ENCODE results near the gene COMMD10. TPM values are rescaled to one million over a fixed set of nuclear protein-coding genes. Genes with fewer than 3 reads are reported as not detected.

Gene COMMD10
- total and polyA plus RNA-seq, 2 of the 8 experiments (the other 6 are each of a cell fraction or from before 2014, with no cell fraction given) = 16.5 to 43.4 TPM

GRCh38 chr5:116144103-116144502, 59.3 kb downstream of the COMMD10 start:
- Histone ChIP-seq H2BK120ac (replicated peaks; ENCODE audit: low read depth, low read length) (no peak overlapping the region), H3K9ac (replicated peaks in 1 of 4; ENCODE audit: extremely low read depth in 1 of 4, low read depth in 3 of 4, low read length in 3 of 4) (no peak overlapping the region), H3K14ac (ENCODE audit: insufficient read length) (no peak overlapping the region), H4K91ac (replicated peaks; ENCODE audit: insufficient read length, low read length) (no peak overlapping the region), H3K23ac (ENCODE audit: insufficient read length) (no peak overlapping the region), H3K27ac (ENCODE audit: low read depth, low read length) (no peak overlapping the region), H3K4me3 (ENCODE audit: extremely low read depth in 1 of 4, insufficient read depth in 2 of 4, low read depth in 3 of 4, low read length in 4 of 4) (no peak overlapping the region), H3K4ac (replicated peaks; ENCODE audit: insufficient read length, low read depth, low read length) (no peak overlapping the region), H2BK20ac (ENCODE audit: low read length) (no peak overlapping the region), H4K8ac (ENCODE audit: extremely low read depth, insufficient read depth, low read length) (no peak overlapping the region), H3K18ac (ENCODE audit: extremely low read depth, low read length) (no peak overlapping the region), H4K20me1 (replicated peaks in 1 of 2; ENCODE audit: control insufficient read depth in 1 of 2, insufficient read depth in 2 of 2, low read length in 2 of 2) (no peaks in the 10 kb centered on the region), H2AK5ac (ENCODE audit: low read depth, low read length) (no peak overlapping the region), H2BK5ac (ENCODE audit: low read depth, low read length) (no peak overlapping the region), H2BK15ac (ENCODE audit: low read length) (no peak overlapping the region), H3K79me2 (ENCODE audit: control insufficient read depth in 1 of 2, insufficient read depth in 2 of 2, low read length in 2 of 2) (no peaks in the 10 kb centered on the region), H3K79me1 (ENCODE audit: low read depth, low read length) (no peaks in the 10 kb centered on the region), H3K56ac (replicated peaks; ENCODE audit: insufficient read length, low read depth, low read length) (no peak overlapping the region), H3K27me3 (replicated peaks in 1 of 4; ENCODE audit: control insufficient read depth in 3 of 4, extremely low read depth in 1 of 4, insufficient read depth in 3 of 4, low read length in 3 of 4) (no peaks in the 10 kb centered on the region), H3K23me2 (ENCODE audit: low read depth, low read length) (no peaks in the 10 kb centered on the region), H2AFZ (ENCODE audit: low read length) (no peak overlapping the region), H3K9me3 (ENCODE audit: insufficient read depth in 2 of 2, low read depth in 1 of 2, low read length in 1 of 2) (no peaks in the 10 kb centered on the region), H3K36me3 (ENCODE audit: control insufficient read depth in 2 of 4, insufficient read depth in 4 of 4, low read length in 3 of 4) (no peaks in the 10 kb centered on the region; a peak in 1 of 8 replicates), H2BK12ac (ENCODE audit: low read depth, low read length) (no peak overlapping the region), H3K4me1 (replicated peaks in 1 of 4; ENCODE audit: control insufficient read depth in 3 of 4, insufficient read depth in 4 of 4, low read length in 3 of 4) (no peaks in the 10 kb centered on the region), H3K4me2 (ENCODE audit: insufficient read depth in 1 of 2, low read depth in 2 of 2, low read length in 2 of 2) (no peak overlapping the region), H4K5ac (ENCODE audit: insufficient read length, low read depth, low read length) (no peak overlapping the region)
- no peak for DNase-seq (ENCODE audit: low read depth in 1 of 2, low spot score in 2 of 2)
- POLR2A ChIA-PET (ENCODE audit: partially characterized antibody) = no interaction called here
- TF ChIP-seq SP1 (IDR thresholded peaks at IDR 0.05; ENCODE audit: low read depth, low read length) = no peak
- no peak for TF ChIP-seq MAFK (IDR thresholded peaks at IDR 0.05; ENCODE audit: low read depth, low read length)
- no peak for TF ChIP-seq TEAD4 (IDR thresholded peaks at IDR 0.05; ENCODE audit: low read depth, low read length)
- TF ChIP-seq CBX8 (IDR thresholded peaks at IDR 0.05; ENCODE audit: borderline replicate concordance, low read depth, low read length) = no peak
- TF ChIP-seq SIN3A (conservative IDR thresholded peaks at IDR 0.05 in 1 of 2, IDR thresholded peaks at IDR 0.05 in 1 of 2; ENCODE audit: low read depth in 1 of 2, low read length in 2 of 2) = no peak
- no peak for FAIRE-seq
- CTCF ChIA-PET (ENCODE audit: partially characterized antibody) = interaction anchor here (0.9 to 2.9 kb wide), 3 partner anchors 59 to 145 kb away, joined by 3 to 19 read pairs (median 3); partner anchors contain the start of gene COMMD10

All from H1 (cell line).